Brain microvascular endothelial cell (primary cell): ENCODE measurements around the gene ZNF286A.
"Not testable (repeated sequence)": the region's sequence is repeated elsewhere in the genome, so short reads cannot be mapped to it uniquely, and the experiment has no call there.

ENCODE experiments used
- DNase-seq: peaks from one replicate; pipeline ENCODE4 v3.0.0-alpha.2; 2020
- H3K27ac ChIP-seq: fragments of 250-450 bp; sonication (Bioruptor Pico); 2 replicates; pipeline ENCODE4 v1.5.1; 2020; ENCODE audit warnings: mild to moderate bottlenecking, moderate library complexity
- H3K27me3 ChIP-seq: fragments of 250-450 bp; sonication (Bioruptor Pico); replicated peaks from 2 replicates; pipeline ENCODE4 v1.5.1; 2020; ENCODE audit warnings: mild to moderate bottlenecking
- H3K36me3 ChIP-seq: fragments of 250-450 bp; sonication (Bioruptor Pico); replicated peaks from 2 replicates; pipeline ENCODE4 v1.5.1; 2020; ENCODE audit warnings: mild to moderate bottlenecking
- H3K4me3 ChIP-seq: 2 replicates; pipeline ENCODE4 v1.5.1; 2011; ENCODE audit warnings: low read depth, mild to moderate bottlenecking, control low read depth, low read length, moderate library complexity
- CTCF ChIP-seq: IDR thresholded peaks from 2 replicates; pipeline ENCODE4 v1.5.1; 2011; ENCODE audit warnings: low read depth, mild to moderate bottlenecking, moderate library complexity, low read length, control low read depth, inconsistent platforms; ENCODE audit errors: missing control alignments
- in situ Hi-C: cut with HindIII; loops from 2 replicates; pipeline ENCODE4 v1.10.0; 2017; ENCODE audit warnings: low sequenced_read_pairs, low pct_ligation_motif_present

ZNF286A gene

GRCh38 chr17:15744074-15744676 lies 44.6 kb downstream of the ZNF286A start:
- no peak for DNase-seq
- Histone ChIP-seq H3K27me3 (no peaks in the 10 kb centered on the region), H3K27ac (no peak overlapping the region), H3K36me3 (no peaks in the 10 kb centered on the region), H3K4me3 (no peak overlapping the region)
- no peak for TF ChIP-seq CTCF
- in situ Hi-C loops, result no loop called here

- H3K4me3 ChIP-seq, result no peak overlapping the region
- H3K27me3 ChIP-seq, result no peaks in the 10 kb centered on the region
- H3K27ac ChIP-seq, result no peak overlapping the region
- in situ Hi-C loops, result no loop called here
- no peak for DNase-seq
- no peaks in the 10 kb centered on the region for H3K36me3 ChIP-seq
- no peak for TF ChIP-seq CTCF
Measured at GRCh38 chr17:15744885-15745284, 45.3 kb downstream of the ZNF286A start.

- H3K36me3 ChIP-seq, in situ Hi-C loops, H3K27ac ChIP-seq, H3K4me3 ChIP-seq, H3K27me3 ChIP-seq, DNase-seq: not testable (repeated sequence)
Measured at GRCh38 chr17:15749403-15749802, 49.9 kb downstream of the ZNF286A start.

- in situ Hi-C loops, H3K27ac ChIP-seq, H3K36me3 ChIP-seq, H3K27me3 ChIP-seq, DNase-seq, H3K4me3 ChIP-seq: not testable (repeated sequence)
Measured at GRCh38 chr17:15768865-15769533, 69.4 kb downstream of the ZNF286A start.
